ENCODE data around the gene CD82.

Gene CD82

DNA sequence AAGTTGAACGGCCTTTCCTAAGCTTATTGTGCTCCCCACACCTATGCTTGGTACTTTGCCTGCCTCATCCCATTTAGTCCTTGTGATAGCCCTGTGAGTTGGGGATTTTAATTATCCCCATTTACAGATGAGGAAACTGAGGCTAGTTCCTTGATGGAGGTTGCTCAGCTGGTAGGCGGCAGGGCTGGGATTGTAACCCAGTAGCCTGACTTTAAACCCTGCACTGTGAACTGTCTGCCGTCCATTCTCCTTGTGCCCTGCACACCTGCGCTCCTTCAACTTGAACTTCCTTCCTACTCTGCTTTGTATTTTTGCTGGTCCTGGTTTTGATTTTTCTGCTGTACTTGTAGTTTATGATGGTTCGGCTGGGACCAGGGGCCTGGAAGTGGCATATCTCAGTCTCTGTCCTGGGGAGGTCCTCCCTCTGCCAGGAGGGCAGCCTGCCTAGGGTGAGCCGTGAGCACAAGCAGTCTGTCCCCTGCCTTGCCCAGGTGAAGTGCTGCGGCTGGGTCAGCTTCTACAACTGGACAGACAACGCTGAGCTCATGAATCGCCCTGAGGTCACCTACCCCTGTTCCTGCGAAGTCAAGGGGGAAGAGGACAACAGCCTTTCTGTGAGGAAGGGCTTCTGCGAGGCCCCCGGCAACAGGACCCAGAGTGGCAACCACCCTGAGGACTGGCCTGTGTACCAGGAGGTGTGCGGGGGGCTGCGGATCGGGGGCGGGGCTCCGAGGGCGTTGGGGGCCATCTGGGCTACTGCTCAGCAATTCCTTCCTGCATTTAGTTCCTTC, 52.4 kb downstream of the CD82 start:
- DNase-seq (ENCODE audit: low spot score): no peak

DNA sequence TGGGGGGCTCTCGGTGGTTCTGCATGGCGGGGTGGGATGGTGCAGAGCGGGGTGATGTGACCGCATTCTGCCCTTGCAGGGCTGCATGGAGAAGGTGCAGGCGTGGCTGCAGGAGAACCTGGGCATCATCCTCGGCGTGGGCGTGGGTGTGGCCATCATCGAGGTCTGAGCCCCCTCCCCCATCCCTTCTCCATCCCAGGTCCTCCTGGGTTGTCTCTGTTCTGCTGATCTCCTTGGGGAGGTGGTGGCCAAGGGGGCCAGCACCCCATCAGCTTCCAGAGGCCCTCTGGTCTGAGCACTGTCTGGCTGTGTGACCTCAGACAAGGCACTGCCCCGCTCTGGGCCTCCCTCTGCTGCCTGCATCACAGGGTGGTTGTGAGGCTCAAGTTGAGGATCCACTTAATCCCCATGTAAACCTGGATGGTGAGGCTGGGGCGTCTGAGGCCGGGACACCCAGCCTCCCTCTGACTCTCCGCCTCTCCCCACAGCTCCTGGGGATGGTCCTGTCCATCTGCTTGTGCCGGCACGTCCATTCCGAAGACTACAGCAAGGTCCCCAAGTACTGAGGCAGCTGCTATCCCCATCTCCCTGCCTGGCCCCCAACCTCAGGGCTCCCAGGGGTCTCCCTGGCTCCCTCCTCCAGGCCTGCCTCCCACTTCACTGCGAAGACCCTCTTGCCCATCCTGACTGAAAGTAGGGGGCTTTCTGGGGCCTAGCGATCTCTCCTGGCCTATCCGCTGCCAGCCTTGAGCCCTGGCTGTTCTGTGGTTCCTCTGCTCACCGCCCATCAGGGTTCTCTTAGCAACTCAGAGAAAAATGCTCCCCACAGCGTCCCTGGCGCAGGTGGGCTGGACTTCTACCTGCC, 53.3 kb downstream of the CD82 start:
- DNase-seq (ENCODE audit: low spot score): no peak

DNA sequence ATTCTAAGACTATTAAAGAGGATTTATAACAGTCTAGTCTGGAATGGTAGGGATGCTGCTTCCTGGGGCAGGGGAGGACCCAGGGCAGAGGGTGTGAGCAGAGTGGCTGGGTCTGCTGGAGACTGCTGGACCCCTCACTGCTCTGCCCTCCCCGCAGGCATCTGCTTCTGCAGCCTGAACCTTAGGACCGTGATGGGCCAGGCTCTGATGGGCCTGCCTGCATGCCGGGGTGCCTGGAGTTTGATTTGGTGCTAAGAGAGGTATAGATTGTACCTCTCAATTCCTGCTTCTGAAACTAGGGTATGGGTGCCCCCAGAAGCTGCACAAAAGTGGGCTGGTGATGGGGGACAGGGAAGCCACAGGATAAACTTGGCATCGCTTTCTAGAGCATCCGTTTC, 54.9 kb downstream of the CD82 start:
- no peak for DNase-seq (ENCODE audit: low spot score)

DNA sequence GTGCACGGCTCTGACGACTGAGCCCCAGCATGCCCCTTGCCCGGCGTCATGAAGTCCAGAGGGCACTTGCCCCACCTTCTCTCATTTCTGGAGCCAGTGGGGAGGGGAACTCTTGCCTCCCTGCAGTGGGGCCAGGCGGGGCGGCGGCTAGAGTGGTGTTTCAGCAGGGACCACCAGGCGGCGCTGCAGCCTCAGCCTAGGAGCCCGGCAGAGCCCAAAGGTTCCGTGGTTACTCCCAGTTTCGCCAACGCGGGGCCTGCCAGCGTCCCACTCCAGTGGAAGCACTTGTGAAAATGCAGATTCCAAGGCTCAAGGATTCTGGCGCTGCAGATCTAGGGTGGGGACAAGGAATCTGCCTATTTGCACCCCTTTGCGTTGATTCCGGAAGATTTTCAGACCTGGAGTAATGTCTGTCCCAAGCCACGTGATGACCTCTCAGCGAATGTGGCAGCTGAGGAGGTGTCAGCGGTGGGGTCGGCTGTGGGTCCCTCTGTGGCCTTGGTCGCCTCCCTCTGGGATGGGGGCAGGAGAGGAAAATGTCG, 55.7 kb downstream of the CD82 start:
- DNase-seq (ENCODE audit: low spot score): peak; percentile 47

DNA sequence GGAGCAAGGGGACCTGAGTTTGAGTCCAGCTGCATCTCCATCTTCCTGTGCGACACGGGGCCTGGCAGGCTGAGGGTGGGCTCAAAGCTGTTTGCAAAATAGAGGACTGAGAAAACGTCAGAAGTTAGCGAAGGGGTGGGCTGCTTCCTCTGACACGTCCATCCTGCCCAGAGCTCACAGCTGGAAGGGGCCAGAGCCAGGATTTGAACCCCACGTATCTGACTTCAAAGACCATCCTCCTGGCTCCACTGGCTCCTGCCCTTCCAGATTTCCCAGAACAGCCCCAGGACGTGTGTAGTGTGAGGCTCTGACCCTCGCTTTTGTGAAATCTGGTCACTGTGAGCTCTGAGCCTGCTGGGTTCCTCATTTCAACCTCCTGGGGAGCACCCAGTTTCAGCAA, 56.3 kb downstream of the CD82 start:
- DNase-seq (ENCODE audit: low spot score): no peak

DNA sequence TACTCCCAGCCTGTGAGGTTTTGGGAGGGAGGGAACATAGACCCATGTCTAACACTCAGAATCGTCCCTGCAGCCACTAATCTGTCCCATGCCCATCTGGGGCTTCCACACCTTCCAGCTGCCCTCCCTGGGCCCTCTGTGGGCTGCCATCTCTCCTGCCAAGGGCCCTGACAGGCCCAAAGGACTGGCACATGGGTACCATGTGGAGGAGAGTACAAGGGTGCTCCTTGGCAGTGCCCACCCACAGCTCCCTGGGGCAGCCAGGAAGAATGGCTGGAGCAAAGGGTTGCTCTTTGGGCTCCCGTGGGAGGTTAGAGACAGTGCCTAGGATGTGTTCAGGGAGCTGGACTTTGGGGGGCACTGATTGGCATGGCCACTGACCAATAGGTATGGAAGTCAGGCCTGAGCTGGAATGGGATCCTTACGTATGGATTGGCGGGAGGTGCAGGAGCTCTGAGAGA, 56.8 kb downstream of the CD82 start:
- DNase-seq (ENCODE audit: low spot score): no peak

DNA sequence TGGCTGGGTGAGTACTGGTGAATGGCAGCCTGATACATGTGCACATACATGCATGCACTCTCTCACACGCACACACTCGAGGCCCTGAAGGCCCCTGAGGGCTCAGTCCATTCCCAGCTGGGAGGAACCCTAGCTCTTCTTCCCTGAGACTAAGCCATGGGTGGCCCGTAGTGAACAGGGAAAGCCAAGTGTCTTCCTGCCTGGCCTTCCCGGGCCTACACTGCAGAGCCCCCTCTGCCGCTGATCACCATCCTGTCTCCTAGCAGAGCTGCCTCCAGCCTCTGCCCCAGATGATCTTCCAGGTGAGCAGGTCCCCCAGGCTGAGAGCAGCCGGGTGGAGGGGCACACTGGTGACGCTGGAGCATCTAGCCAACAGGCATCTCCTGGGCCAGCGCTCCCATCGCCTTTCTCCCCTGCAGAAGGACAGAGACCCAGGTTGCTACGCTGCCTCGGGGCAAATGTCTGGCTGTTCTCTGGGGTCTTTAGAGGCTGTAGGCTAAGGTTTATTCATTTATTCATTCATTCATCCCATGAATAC, 57.3 kb downstream of the CD82 start:
- DNase-seq (ENCODE audit: low spot score): no peak

DNA sequence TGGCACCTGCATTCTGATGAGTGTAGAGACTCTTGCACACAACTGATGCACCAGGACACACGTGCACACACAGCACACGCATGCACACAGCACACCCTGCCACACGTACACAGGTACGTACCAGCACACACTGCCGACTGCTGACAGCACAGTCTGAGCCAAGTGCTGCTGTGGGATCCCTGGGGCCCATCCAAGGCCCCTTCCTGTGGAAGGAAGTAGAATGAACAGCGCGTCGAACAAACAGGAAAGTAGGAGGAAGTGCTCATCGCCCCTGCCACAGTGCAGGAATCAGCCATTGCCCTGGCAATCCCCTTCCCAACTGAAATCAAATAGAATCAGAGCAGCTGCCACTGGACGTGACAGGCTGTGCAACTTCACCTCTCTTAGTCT, 57.9 kb downstream of the CD82 start:
- DNase-seq (ENCODE audit: low spot score): no peak

DNA sequence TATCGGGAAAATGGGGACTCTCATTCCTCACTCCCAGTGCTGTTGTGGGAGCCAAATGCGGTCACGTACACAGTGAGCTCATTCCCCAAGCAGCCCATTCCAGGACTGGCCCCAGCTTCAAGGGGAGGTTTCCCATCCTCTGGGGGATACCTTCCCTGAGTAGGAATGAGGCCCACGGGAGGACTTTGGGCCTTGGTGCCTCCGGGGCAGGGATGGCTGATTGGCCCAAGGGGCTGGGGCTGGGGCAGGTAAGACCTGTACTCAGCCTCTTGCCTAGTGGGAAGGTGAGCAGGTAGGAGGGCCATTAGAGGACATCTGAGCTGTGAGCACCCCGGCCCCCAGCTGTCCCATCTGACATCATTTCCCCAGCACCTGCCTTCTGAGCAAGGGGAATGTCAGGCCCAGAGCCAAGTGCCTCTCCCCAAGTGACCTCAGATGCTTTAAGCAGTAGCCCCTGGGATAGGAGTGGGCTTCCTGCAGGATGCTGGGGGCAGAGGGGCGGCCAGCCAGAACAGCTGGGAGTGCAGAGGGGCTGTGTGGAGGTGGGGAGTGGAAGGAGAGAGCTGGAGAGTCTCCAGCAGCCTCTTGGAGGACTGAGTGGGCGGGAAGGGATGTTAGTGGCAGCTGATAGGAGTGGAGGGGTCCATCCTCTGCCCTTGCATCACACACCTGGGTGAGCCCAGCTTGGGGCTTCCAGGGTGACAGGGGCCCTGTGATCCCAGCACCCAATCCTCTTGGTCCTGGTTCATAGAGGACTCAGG, 58.4 kb downstream of the CD82 start:
- no peak for DNase-seq (ENCODE audit: low spot score)

DNA sequence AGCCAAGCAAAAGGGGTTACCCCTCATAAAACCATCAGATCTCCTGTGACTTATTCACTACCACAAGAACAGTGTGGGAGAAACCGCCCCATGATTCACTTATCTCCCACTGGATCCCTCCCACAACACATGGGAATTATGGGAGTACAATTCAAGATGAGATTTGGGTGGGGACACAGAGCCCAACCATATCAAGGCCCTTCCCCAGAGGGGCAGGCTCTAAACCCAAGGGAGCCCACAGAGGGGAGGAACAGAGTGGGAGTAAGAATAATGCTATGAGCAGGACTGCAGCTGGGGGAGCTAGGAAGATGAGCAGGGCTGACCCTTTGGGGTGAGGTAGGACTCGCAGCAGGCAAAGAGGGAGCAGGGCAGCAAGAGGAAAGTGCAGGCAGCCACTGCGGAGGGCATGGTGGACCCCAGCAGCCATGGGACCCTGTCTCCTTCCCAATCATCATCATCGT, 59.3 kb downstream of the CD82 start:
- no peak for DNase-seq (ENCODE audit: low spot score)

DNA sequence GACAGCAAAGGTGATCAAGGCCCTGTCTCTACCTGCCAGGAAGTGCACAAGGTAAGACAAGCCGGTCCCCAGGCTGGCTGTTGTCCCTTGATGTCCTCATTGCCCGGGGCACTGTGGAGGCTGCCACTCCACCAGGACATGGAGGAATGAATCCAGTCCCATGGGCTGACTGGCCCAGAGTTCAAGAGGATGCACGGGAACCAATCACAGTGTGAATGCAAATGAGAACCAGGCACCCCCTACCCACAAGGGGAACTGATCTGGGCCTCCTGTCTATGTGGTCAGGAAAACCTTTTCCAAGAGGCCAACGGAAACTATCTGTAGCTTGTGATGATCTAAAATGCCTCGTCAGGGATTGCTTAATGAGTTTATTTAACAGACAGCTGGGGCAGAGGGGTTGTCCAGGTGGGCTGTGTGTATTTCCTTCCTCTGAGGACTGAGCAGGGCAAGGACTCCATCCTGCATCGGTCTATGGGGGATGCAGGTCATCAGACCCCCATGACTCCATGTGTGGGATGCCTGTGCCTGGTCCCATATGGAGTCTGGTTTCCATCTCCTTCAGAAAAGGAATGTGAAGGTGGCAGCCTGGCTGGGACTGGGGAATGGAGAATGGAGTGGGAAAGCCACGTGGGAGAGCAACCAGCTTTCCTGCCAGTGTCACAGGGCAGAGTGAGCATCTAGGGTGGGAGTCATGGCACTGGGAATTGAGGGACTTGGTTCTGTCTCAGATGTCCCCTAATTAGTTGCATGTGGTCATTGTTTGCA, 60.5 kb downstream of the CD82 start:
- no peak for DNase-seq (ENCODE audit: low spot score)

DNA sequence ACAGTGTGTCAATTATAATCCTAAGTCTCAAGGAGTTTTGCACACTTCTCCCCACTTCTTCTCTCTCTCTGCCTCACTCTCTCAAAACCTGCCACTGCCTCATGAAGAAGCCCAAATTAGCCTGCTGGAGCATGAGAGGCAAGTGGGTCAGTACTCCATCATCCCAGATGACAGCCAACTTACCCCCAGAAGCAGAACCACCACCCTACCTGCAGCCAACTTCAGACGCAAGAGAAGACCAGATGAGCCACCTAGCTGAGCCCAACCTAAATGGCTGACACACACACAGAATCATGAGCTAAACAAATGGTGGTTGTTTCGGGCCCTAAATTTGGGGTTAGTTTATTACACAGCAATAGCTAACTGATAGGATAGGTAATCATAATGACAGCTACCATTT, 61.2 kb downstream of the CD82 start:
- no peak for DNase-seq (ENCODE audit: low spot score)

DNA sequence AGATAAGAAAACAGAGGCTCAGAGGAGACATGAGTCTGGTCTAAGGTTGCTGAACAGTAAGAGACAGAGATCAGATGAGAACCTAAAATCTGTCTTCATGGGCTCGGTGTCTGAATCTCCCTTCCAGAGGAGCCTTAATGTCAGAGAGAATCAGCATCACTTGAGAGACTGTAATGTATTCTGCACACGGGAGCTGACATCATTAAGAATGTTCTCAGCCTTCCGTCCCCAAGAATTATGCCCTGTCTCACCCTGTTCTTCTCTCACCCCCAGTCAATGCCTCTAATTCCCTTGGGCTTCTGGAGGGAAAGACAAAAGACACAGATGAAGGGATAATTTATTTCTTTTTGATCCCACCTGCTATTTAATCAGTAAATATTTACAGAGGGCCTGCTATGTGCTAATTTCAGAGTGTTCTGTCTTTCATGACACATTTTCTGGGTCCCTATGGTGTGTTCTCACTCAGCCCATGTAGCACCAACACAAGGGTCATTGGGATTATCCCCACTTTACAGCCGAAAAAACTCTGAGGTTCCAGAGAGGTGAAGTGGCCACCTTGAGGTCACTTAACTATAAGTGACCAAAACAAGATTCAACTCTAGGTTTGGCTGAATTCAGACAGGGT, 61.8 kb downstream of the CD82 start:
- DNase-seq (ENCODE audit: low spot score): no peak

DNA sequence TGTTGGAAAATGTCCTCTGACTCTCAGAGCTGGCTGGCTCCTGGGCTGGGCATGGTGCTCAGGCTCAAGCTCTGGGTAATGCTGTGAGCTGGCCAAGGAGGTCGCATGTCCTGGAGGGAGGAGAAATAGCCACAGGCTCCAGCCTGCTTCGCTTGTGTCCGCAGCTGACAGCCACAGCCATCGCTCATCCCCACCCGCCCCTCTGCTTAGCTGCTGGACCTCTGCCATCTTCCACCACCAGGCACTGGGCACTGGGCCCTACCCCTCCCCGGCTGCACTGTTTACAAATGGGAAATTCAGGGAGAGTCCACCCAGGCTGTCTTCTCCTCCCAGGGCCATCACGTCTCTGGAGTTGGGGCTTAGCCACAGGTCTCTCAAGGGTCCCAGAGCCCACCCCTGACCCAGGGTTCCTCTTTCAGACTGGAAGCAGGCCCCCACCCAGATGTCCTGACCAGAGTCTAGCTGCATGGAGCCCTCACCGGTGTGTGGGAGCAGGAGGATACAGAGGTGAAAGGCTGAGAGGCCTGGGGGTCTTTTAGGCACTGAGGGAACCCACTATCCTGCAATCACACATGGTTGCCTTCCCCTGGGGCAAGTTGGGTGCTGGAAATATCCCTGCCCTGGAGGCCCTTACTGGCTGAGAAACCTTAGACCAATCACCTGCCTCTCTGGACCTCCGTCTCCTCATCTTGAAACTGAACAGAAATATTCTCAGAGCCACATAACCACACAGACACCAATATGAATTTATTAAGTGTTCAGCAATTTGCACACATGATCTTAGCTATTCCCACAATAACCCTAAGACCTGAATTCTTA, 62.7 kb downstream of the CD82 start:
- DNase-seq (ENCODE audit: low spot score): no peak

DNA sequence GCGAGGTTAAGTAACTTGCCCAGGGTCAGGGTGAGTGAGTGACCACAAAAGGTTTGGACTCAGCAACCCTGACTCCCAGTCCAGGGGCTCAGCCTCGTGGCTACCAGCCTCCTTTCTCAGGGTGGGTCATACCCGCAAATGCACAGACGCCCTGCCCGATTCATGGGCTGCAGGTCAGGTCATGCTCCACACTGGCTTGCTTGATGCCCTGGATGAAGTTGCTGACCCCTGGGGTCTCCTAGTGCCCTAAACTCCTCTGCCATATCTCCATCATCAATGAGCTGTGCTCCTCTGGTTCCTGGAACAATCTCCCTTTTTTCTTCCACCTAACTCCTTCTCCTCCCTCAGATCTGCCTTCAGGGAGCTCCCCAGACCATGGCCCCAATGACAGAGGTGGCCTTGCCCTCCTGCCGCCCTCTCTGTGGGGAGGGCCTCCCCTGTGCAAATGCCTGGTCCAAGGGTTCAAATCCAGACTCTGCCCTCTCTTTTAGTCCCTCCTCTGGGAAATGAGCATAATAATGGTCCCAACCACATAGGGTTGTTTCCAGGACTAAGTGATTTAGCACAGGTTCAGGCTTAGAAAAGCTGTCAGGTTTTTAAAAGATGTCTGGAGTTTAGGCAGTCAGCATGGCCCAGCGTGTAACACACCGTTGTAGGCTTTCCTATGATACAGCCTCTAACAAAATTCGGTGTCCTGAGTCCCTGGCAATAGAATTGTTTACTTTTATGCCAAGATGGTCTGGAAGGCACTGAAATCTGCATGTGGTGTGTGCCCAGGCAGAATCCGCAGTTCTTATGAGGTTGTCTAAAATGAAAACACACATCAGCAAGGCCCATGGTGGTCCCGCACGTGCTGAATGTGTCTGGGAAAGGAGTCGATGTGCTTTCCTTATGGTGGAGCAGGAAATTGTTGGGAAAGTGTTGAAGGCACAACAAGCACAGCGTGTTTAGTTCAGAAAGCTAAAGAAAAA, 63.6 kb downstream of the CD82 start:
- DNase-seq (ENCODE audit: low spot score): no peak

DNA sequence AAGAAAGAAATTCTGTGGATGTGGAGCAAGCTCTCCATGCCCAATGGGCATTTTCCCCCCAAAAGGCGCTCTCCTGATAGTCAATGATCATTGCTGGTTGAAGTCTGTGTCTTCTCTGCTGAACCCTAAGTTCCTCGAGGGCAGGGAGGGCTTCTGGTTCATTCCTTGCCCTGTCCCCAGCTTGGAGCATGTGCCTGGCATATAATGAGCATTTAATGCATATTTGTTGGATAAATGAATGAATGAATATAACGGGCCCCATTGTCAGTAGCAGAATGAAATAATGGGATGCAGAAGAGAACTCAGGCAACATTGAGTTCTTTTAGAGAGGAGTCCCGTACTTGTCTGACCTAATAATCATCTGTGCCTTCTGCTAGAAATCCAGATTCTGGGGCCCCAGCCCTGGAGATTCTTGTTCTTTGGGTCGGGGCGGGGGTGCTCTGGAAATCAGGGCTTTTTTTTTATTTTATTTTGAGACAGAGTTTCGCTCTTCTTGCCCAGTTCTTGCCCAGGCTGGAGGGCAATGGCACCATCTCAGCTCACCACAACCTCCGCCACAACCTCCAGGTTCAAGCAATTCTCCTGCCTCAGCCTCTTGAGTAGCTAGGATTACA, 64.4 kb downstream of the CD82 start:
- no peak for DNase-seq (ENCODE audit: low spot score)

DNA sequence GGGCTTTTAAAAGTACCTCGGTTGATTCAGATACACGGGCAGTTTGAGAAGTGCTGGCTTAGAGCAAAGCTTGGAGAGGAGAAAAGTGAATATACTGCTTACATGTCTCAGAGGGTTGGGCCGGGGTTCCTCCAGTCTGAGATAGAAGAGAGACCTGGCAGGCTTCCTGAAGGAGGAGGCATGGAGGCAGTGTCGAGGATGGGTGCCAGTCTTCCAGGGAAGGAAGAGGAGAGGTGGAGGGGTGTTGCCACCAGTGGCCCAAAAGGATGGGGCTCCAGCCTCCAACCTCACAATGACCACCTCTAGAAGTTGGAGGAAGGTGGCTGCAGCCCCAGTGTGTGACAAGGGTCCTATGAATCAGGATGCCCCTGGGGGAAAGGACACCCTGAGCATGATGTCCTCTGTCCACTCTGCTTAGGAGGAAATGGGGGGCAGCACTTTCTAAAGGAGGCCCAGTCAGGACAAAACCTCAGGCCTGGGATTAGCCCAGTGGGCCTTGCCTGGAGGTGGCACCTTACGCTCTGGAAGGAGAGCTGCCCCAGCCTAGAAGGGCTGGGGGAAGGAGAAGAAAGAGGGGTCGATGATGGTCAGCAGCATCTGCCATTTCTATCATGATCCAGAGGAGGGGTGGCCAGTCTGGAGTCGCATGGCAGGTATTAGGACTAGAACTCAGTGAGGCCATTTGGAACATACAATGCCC, 65.2 kb downstream of the CD82 start:
- DNase-seq (ENCODE audit: low spot score): no peak

DNA sequence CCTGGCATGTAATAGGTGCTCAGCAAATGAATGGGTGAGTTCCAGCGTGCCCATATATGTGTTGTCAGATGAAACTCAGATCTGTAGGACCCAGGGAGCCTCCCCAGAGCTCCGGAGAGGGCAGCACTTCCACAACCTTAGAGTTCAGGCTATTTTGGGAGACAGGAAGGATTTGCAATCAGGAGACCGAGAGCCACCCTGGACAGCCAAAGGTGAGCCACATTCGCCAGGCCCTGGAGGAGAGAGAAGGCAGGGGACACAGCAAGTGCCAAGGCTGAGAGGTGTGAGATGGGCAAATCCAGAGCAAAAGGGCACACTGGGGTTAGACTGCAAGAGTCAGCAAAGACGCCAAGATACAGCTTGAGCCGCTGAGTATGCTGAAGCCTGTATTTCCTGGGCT, 66.4 kb downstream of the CD82 start:
- no peak for DNase-seq (ENCODE audit: low spot score)
